Stimulated activated CD8-positive, alpha-beta memory T cell treated with anti-CD3 and anti-CD28 coated beads, Interleukin-4, amount 100 ng/mL, for 4 hours (primary cell): ENCODE results near the gene PTCD1.
"Not testable (repeated sequence)": the region's sequence is repeated elsewhere in the genome, so short reads cannot be mapped to it uniquely, and the experiment has no call there.

Experiments
- DNase-seq, 2 donors: peaks; one replicate each; pipeline ENCODE4 v3.0.0-alpha.2; 2020; ENCODE audit warnings: low read depth in 2 of 2, low spot score in 1 of 2

Gene PTCD1

DNA sequence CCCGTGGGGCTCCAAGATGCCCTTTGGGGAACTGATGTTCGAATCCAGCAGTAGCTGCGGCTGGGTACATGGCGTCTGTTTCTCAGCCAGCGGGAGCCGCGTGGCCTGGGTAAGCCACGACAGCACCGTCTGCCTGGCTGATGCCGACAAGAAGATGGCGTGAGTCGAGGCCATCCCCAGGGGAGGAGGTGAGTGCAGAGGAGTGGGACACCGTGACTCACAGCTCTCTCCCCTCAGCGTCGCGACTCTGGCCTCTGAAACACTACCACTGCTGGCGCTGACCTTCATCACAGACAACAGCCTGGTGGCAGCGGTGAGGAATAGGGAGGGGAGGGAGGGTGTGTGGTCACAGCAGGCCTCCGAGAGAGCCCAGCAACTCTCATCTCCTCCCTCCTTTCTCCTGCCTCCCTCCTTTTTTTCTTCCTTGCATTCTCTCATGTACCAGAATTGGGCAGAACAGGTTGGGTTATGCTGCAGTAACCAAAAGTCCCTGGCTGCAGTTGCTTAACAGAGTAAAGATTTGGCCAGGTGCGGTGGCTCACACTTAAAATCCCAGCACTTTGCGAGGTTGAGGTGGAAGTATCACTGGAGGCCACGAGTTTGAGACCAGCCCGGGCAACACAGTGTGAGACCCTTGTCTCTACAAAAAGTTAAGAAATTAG, 47.5 kb downstream of the PTCD1 start:
- DNase-seq, result no peak

DNA sequence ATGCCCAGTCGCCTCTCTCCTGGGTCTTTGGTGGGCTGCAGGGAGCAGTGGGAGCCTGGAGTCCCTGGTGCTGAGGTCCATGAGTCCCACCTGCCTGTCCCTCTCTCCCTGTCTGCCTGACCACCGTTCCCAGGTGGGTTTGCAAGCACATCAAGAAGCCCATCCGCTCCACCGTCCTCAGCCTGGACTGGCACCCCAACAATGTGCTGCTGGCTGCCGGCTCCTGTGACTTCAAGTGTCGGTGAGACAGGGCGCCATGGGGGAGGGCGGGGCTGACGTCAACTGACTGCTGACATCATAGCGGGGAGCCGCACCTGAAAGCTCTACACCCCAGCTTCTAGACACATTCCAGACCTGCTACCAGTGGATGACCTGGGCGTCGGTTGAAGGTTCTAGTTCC, 48.8 kb downstream of the PTCD1 start:
- DNase-seq, result no peak

GRCh38 chr7:99387912-99388311, 50.7 kb downstream of the PTCD1 start:
- no peak for DNase-seq

GRCh38 chr7:99387239-99387635, 51.4 kb downstream of the PTCD1 start:
- DNase-seq, result not testable (repeated sequence)

GRCh38 chr7:99386584-99387238, 51.9 kb downstream of the PTCD1 start:
- DNase-seq, result no peak

DNA sequence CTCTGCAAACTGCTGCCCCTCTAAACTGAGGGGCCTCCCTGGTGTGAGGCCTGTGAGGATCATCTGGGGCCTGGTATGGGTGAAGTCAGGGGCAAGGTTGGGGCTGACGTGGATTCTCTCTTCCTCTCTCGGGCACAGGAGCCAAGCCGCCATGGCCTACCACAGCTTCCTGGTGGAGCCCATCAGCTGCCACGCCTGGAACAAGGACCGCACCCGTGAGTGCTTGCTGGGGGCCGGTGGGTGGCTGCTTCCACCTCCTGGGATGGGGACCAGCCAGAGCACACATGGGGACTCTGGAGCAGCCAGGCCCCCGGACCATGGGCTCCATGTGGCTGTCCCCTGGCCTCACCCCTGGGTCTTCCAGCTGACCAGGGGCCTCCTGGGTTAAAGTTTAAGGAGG, 53.0 kb downstream of the PTCD1 start:
- no peak for DNase-seq

DNA sequence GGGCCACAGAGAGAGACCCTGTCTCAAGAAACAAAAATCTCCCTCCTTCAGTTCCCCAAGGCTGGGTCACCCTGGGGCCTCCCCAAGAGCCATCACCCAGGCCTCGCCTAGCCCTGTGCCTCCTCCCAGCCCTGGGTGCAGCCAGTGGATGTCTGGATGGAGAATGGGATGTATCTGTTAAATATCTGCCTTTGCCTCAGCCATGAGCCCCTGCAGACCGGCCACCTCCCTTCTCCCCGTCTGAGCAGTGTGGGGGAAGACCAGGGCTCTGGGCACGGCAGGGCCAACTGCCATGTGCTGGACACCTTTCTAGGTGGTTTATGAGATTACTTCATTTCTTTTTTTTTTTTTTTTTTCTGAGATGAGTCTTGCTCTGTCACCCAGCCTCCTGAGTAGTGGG, 54.1 kb downstream of the PTCD1 start:
- no peak for DNase-seq

- no peak for DNase-seq
These were observed 54.7 kb downstream of the PTCD1 start for GRCh38 chr7:99383791-99384370.

- no peak for DNase-seq
These were observed 55.4 kb downstream of the PTCD1 start for GRCh38 chr7:99383203-99383602.

DNA sequence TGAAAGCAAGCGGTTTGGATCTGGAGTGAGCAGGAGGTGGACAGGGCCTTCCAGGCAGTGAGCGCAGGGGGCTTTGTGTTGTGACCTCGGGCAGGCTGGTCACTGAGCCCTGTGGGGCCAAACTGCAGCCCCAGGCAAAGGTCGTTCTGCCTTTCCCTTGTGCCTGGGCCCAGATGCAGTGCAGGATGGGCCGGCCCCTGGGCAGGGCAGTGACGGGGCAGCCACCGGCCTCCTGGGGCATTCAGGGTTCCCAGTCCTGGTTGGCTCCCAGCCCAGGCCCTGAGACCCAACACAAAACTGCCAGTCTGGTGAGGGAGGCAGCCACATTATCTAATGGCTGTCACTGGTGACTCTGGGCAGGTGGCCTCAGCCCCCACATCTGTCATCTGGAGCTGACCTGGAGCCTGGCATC, 56.9 kb downstream of the PTCD1 start:
- no peak for DNase-seq

GRCh38 chr7:99380823-99381663, 57.6 kb downstream of the PTCD1 start:
- peak; percentile 80 to 82 for DNase-seq

DNA sequence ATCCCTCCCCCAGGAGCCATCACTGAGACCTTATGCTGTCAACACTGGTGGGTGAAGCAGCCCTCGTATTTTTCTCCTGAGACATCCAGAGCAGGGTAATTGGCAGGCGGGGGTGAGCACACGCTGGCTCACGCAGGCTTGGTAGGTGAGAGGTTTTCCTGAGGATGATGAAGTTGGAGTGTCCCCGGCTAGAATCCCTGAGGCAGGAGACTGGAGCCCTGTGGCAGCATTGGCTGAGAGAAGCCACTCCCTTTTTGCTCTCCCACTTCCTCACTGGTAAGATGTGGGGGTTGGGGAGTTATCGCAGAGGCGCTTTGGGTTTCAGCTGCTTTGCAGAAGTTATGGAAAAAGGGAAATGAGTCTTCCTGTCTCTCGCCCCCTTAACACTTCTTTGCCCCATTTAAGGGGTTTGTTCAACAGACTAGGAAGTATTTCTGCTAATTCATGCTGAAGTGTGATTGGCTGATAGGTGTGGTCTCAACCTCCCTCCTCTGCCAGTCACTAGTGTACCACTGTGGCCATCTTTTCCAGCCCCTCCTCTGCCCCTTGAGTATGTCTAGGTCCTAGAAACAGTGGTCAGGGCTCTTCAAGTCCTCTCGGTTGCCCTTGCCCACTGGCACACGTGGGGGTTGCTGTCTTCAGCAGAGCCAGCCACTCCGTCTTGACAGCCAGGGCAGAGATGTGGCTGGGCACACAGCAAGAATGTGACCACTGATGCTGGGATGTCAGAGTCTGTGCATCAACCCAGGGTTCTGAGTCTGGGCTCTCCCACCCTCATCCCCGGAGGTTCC, 58.4 kb downstream of the PTCD1 start:
- no peak for DNase-seq

DNA sequence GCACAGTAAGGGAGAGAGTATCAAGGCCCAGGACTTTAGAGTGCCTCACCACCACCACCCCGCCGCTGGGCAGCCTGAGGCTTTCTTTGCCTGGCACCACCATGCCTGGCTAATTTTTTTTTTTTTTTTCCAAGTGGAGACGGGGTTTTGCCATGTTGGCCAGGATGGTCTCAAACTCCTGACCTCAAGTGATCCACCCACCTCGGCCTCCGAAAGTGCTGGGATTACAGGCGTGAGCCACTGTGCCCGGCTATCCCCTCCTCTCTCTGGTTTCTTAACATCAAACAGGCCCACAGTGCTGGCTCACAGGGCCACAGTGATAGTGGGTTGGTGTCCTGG, 58.9 kb downstream of the PTCD1 start:
- DNase-seq, result not testable (repeated sequence)

GRCh38 chr7:99379043-99379577, 59.5 kb downstream of the PTCD1 start:
- peak in 1 of 2 donors; percentile 18 for DNase-seq

- DNase-seq, result peak in 1 of 2 donors; percentile 35
These were observed 63.4 kb downstream of the PTCD1 start for GRCh38 chr7:99375070-99375807.

DNA sequence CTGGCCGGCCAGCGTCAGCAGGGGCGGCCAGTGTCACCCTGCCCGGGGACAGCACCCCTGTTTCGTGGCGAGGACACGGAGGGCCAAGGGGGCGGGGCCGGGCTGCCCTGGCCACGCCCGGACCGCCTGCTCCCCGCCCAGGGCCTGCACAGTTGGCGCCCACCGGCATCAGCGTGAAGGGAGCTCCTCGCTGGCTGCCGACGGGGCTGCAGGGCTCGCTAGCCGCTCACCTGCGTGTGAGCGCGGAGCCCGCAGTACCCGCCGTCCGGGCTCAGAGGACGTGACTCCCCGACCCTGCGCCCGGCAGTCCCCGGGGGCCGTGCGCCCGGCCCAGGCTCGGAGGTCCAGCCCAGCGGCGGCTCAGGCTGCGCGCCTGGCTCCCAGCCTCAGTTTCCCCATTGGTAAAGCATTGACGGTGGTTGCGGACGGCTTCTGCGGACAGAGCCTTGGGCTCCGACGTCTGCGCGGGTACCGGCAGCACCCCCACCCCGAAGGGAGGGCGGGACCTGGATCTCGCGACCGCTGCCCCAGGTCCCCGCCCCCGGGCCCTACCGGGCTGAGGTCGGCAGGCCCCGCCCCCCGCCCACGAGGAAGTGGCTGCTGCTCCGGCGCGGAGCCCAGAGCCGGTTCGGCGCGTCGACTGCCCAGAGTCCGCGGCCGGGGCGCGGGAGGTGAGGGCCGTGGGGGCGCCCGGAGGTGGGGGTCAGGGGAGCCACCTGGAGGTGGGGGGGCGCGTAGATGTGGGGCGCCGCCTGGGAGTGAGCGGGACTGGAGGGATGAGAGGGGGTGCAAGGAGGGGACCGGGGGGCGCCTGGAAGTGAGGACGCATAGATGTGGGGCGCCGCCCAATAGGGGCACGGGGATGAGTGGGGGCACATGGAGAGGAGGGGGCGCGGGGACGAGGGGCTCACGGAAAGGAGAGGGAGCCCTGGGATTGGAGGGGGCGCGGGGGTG, 64.2 kb downstream of the PTCD1 start, which contains the start of gene ARPC1B:
Gene ARPC1B (plus strand): TSS at position 620 of the 954 bp plus-strand sequence. CDS start 10,985 bp downstream, outside the sequence.
- DNase-seq, result peak; percentile 52 to 78

DNA sequence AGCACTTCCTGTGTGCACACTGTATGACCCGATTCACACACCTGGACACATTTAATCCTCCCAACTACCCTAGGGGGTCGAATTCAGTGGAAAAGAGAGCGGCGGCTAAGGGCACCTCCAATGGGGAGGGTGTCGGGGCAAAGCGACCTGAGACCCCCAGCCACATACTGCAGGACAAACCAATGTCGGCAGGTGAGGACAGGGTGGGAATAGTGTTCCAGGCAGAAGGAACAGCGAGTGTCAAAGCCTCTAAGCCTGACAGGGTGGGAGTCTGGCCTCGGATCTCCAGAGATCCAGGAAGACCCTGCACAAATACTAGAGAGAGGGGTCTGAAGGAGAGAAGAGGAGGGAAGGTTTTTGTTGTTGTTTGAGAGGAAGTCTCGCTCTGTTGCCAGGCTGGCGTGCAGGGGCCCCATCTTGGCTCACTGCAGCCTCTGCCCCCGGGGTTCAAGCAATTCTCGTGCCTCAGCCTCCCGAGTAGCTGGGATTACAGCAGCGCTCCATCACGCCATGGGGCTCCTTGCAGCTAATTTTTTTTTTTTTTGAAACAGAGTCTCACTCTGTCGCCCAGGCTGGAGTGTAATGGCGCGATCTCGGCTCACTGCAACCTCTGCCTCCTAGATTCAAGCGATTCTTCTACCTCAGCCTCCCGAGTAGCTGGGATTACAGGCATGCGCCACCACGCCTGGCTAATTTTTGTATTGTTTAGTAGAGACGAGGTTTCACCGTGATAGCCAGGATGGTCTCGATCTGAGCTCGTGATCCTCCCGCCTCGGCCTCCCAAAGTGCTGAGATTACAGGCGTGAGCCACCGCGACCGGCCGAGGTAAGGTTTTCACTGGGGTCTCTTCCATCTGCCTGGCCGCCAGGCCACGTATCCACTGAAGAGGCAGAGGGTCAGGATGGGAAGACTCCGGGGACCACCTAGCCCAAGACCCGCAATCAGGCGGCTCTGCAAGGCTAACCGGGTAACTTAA, 65.2 kb downstream of the PTCD1 start:
- no peak for DNase-seq
